Measurements from ENCODE around the gene EDN1. TPM values are rescaled to one million over a fixed set of nuclear protein-coding genes. Genes with fewer than 3 reads are reported as not detected.
A peak's percentile ranks its signal among the peaks of the same experiment; 100 is the strongest.

EDN1 gene
- total and polyA plus RNA-seq, 2 of the 4 experiments (the other 2 are of a cell fraction), result 5.6 to 9.0 TPM

DNA sequence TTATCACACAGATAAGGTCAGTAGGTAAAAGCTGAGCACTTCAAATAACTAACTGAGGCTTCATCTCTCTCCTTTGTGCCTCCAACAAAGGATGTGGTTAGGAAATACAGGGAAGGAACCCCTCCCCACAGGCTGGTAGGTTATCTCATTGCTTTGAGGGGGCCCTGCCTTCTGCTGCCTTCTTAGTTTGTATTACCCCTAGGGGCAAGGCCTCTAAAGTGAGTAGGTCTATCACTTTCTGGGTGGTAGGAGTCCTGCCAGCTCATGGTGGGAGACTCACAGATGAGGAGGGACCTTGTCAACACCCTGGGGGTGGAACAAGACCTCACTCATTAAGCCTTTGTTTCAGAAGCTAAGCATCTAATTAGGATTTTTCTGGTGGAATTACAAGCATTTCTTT lies 34.6 kb downstream of the EDN1 start:
- no peak overlapping the region for H3K4me3 ChIP-seq (ENCODE audit: insufficient read depth, low read depth, low read length)
- H3K9ac ChIP-seq (ENCODE audit: low read depth, low read length), result no peak overlapping the region
- dilution Hi-C loops (cut with HindIII; ENCODE audit: low sequenced_read_pairs, unreplicated experiment) (no loop called here), intact Hi-C loops (cut with micrococcal nuclease) (no loop called here), in situ Hi-C loops (cut with MboI; ENCODE audit: low sequenced_read_pairs) (no loop called here)
- H3K27ac ChIP-seq (ENCODE audit: insufficient read depth, low read length), result no peak overlapping the region
- no peak for ATAC-seq (ENCODE audit: low read depth)
- H3K56ac ChIP-seq (ENCODE audit: extremely low read depth, insufficient read depth, low read length), result no peak overlapping the region
- peak overlapping the region; percentile 32; the same call in 1 of the 3 replicates for H2BK15ac ChIP-seq (ENCODE audit: low read depth, low read length)
- H4K91ac ChIP-seq (ENCODE audit: insufficient read depth, low read depth, low read length), result peak overlapping the region; percentile 32; the same call in 1 of the 2 replicates
- H2AK9ac ChIP-seq (replicated peaks; ENCODE audit: low read depth, low read length, poor library complexity), result no peak overlapping the region
- peak overlapping the region; percentile 45; the same call in 1 of the 2 replicates for H2BK120ac ChIP-seq (ENCODE audit: low read depth, low read length)
- H3K9me3 ChIP-seq (ENCODE audit: control insufficient read depth, insufficient read depth, low read length), result no peaks in the 10 kb centered on the region
- no peak overlapping the region for H3K14ac ChIP-seq (replicated peaks; ENCODE audit: low read depth, low read length)
- H4K5ac ChIP-seq (ENCODE audit: low read depth, low read length), result no peak overlapping the region
- no peak overlapping the region for H4K8ac ChIP-seq (ENCODE audit: low read depth in 2 of 2, low read length in 2 of 2)
- no peak overlapping the region for H3K18ac ChIP-seq (ENCODE audit: low read depth, low read length)
- H3K4me2 ChIP-seq (ENCODE audit: low read depth, low read length), result no peak overlapping the region
- BruUV-seq (replicated peaks), result no TSS peak
- H3K79me1 ChIP-seq (ENCODE audit: low read depth in 1 of 2, low read length in 2 of 2), result no peaks in the 10 kb centered on the region
- no peaks in the 10 kb centered on the region for H3K27me3 ChIP-seq (ENCODE audit: control insufficient read depth, insufficient read depth, low read length)
- ChIA-PET POLR2A (ENCODE audit: unreplicated experiment) (no interaction called here), CTCF (interaction anchor here (0.9 kb wide), 1 partner anchor 11 kb away, joined by 4 read pairs; no protein-coding TSS in a partner anchor)
- no peaks in the 10 kb centered on the region; the same call in 1 of the 2 replicates for H3K4me1 ChIP-seq (ENCODE audit: control insufficient read depth, insufficient read depth, low read length)
- peak overlapping the region; percentile 31 for H3K4ac ChIP-seq (ENCODE audit: low read depth, low read length)
- H3K23ac ChIP-seq (ENCODE audit: low read depth, low read length), result no peak overlapping the region
- DNase-seq, result no peak
- no peak overlapping the region for H2AFZ ChIP-seq (replicated peaks; ENCODE audit: low read length, poor library complexity)
- TF ChIP-seq POLR2A (IDR thresholded peaks at IDR 0.05; ENCODE audit: low read depth, low read length) (no peak), RCOR1 (IDR thresholded peaks at IDR 0.05; ENCODE audit: insufficient replicate concordance, low read length) (no peak)
- H3K36me3 ChIP-seq (ENCODE audit: control insufficient read depth, insufficient read depth, low read length), result no peaks in the 10 kb centered on the region
- H2BK5ac ChIP-seq (ENCODE audit: low read depth, low read length, poor library complexity, severe bottlenecking), result no peak overlapping the region
- H4K20me1 ChIP-seq (ENCODE audit: insufficient read depth, low read length), result no peaks in the 10 kb centered on the region
- no peaks in the 10 kb centered on the region for H3K9me1 ChIP-seq (ENCODE audit: insufficient read depth, low read length)
- no peak overlapping the region for H2AK5ac ChIP-seq (ENCODE audit: low read depth, low read length)
- H2BK20ac ChIP-seq (ENCODE audit: low read depth, low read length), result no peak overlapping the region

Measured in IMR-90 (cell line).